Endometrial microvascular endothelial cells (primary cell): ENCODE measurements around the gene GADD45B. TPM values are rescaled to one million over a fixed set of nuclear protein-coding genes. Genes with fewer than 3 reads are reported as not detected.
"Not testable (repeated sequence)": the region's sequence is repeated elsewhere in the genome, so short reads cannot be mapped to it uniquely, and the experiment has no call there.

Source experiments
- in situ Hi-C: cut with HindIII; loops from 2 replicates; pipeline ENCODE4 v1.10.0; 2017; ENCODE audit warnings: low sequenced_read_pairs, low pct_unique_long_range_greater_than_20kb; ENCODE audit errors: inconsistent ontology term
- total RNA-seq: library from RNA; depleted of rRNA; stranded (reverse); fragments of >200 nt; gene quantifications from one replicate; pipeline ENCODE4 v1.2.3, GENCODE V29; 2015; ENCODE audit errors: inconsistent ontology term

The GADD45B gene
- total RNA-seq, 1 donor from 2014 or later: 45.3 TPM

DNA sequence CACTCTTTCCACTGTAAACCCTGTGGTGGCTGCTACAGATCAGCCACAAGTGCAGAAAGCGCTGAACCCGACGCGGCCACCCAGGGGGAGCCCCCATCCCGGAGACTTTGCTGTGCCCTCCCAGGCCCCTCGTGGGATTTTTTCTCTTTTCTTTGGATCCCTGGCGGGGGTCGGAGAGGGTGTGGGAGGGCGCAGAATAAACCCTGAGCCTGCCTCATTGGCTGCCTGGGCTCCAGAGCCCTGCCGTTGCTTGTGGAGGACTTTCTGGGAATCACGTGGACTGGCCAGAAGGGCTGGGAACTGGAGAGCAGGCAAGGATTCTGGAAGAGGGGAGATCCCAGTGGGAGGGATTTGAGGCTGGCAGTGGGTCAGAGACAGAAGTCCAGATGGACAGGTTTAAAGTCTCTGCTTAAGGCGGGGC is 24.9 kb downstream of the GADD45B start:
- in situ Hi-C loops: no loop called here

DNA sequence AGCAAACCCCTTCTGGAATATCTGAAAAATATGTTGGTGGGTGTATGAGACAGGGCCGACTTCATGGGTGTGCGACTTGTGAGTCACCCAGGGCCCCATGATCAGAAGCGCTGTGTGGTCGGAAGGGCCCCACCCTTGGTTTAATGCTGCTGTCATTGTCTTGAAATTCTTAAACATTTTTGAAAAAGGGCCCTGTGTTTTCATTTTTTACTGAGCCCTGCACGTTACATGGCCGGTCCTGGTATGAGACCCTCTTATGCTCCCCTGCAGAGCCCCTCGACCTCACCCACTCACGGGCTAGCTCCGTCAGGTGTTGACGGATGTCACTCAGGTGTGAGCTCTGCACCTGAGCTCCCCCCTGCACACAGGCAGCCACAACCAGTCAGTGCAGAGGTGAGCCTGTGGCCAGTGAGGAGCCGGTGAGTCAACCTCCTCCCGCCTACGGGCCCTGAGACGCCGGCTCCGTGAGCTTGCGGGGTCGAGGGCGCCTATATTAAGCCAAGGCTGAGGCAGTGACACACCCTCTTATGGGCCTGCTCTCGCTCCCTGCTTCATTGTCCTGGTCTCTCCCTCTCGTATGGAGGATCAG is 27.7 kb downstream of the GADD45B start:
- in situ Hi-C loops: no loop called here

DNA sequence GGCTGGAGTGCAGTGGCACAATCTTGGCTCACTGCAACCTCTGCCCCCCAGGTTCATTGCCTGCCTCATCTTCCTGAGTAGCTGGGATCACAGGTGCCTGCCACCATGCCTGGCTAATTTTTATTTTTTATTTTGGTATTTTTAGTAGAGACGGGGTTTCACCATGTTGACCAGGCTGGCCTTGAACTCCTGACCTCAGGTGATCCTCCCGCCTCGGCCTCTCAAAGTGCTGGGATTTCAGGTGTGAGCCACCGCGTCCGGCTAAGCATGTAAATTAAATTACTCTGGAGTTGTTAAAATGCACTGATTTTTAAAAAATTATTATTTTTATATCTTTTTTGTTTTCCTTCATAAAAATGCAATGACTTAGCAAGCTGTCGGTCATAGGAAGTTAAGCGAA is 30.7 kb downstream of the GADD45B start:
- in situ Hi-C loops: not testable (repeated sequence)

DNA sequence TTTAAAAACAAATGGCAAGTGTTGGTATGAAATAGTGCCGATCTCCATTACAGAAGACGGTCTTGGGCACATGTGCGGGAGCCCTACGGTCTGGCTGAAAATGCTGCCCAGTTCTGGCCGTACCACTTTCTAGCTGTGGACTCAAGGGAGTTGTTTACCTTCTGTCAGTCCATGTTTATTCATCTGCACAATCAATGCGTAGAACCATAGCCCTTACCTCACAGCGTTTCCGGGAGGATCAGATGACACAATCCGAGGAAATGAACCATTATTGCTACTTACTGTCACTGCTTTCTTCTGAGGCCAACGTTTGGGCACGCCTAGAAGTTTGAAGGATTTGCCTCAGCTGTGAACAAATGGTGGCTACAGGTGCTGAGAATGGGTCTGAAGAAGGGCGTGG is 31.2 kb downstream of the GADD45B start:
- in situ Hi-C loops: no loop called here

DNA sequence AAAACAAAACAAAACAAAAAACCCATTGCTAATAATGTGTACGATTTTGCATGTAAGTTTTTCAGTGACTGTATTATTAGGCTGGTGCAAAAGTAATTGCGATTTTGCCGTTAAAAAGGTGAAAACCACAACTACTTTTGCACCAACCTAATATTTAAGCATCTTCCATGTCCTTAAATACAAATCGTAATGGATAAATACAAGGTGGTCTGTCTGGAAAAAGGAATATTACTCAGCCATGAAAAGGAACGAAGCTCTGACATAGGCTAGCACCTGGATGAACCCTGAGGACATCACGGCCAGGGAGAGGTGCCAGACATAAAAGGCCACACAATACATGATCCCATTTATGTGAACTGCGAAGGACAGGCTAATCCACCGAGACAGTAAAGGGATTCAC is 33.2 kb downstream of the GADD45B start:
- in situ Hi-C loops: no loop called here

DNA sequence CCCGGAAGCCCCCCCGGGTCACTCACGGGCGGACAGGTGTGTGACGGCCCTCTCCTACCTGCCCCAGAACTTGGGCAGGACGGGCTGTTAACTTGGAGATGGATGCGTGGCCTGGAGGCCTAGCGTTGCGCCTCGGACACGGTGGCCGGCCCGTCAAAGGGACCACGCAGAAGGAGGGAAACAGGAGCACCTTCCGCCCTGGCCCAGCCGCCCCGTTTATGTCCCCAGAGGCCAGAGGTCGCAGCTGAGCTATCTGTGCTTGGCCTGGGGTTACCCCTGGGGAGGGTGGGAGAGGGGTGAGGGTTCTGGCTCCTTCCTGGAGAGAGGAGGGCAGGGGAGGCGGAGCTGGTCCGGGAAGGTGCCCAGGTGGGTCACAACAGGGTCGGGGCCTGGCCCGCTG is 35.6 kb downstream of the GADD45B start:
- in situ Hi-C loops: no loop called here

DNA sequence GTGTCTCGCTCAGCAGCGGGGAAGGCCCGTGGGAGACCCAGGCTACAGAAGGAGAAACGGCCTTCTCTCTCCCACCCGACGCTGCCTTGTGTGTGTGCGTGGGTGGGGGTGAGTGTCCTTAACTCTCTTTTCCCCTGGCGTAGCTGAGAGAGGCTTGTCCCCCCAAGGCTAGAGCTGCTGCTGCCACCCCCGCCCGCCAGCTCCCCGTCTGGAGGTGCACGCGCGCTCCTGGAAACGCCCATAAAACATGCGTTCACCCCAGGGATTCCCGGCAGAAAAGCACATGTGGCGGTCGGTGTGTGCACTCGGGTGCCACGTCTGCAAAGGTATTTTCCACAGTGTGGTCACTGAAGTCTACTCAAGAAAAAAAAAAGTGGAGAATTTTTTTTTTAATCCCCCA is 36.1 kb downstream of the GADD45B start:
- in situ Hi-C loops: no loop called here

DNA sequence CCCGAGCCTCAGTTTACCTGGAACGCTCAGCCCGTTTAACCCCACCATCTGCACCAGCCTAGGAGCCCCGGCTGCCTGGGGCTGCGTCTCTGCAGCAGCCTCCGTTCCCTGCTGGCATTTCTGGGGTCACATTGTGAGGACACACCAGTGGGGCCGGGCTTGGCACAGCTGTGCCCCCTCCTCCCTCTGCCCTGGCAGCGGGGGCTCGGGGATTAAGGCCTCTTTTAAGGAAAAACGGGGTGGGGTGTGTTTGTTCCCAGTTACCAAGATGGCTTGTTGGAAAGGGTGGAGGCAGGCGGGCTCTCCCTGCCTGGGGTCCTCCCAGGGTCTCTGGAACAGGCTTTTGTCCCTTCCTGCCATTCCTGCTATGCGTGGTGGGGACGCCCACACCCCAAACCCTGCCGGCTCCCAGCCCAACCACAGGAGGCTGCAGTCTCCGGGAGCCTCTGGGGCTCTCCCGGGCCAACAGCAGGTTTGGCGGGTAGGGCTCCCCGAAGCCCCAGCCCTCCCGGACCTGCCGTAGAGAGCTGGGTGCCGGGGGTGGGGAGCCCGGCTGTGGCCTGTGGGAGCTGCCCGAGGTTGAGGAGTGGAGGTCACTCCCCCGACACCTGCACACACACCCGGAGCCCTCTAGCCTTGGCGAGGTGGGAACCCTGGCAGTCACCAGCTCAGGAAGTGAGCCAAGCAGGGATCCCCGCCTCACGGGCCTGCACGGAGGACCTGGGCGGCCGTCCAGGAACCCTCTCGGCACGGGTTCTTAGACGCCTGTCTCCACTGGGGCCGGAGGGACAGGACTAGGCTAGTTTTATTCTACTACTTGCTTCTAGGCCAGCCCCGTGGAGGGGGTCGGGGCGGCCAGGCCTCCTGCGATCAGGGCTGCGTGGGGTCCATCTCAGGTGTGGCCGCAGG is 36.9 kb downstream of the GADD45B start:
- in situ Hi-C loops: no loop called here

DNA sequence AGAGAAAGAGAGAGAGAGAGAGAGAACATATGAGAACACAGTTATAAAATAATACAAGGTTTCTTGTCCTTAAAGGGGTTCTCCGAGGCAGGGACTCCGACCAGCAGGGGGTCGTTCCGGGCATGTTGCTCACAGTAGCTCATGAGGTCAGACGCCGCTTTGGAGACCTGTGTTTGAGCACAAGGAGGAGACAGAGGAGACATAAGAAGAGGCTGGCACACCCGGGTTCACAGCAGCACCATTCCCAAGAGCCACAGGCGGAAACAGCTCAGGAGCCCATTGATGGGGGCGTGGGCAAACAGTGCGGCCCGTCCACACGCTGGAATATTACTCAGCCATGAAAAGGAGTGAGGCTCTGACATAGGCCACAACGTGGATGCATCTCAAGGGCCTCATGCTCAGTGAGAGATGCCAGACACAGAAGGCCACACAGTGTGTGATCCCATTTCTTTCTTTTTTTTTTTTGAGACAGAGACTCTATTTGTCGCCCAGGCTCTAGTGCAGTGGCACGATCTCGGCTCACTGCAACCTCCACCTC is 39.1 kb downstream of the GADD45B start:
- in situ Hi-C loops: no loop called here

DNA sequence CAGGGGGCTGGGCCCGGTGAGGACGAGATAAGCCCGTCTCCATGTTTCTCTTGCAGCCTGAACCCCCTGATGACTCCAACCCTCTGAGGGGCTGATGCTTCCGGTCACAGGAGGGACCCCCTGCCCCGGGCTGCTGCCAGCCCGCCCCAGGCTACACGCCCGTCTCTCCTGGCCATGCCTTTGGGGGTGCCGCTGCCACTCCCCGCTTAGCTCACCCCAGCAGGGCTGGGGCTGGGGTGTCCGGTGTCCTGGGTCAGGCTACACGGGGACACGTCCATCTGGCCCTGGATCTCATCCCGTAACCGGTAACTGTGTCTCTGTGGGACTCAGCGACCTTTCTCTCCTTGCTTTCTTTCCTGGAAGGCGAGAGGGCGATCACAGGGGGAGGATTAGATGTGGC is 40.8 kb downstream of the GADD45B start:
- in situ Hi-C loops: no loop called here

DNA sequence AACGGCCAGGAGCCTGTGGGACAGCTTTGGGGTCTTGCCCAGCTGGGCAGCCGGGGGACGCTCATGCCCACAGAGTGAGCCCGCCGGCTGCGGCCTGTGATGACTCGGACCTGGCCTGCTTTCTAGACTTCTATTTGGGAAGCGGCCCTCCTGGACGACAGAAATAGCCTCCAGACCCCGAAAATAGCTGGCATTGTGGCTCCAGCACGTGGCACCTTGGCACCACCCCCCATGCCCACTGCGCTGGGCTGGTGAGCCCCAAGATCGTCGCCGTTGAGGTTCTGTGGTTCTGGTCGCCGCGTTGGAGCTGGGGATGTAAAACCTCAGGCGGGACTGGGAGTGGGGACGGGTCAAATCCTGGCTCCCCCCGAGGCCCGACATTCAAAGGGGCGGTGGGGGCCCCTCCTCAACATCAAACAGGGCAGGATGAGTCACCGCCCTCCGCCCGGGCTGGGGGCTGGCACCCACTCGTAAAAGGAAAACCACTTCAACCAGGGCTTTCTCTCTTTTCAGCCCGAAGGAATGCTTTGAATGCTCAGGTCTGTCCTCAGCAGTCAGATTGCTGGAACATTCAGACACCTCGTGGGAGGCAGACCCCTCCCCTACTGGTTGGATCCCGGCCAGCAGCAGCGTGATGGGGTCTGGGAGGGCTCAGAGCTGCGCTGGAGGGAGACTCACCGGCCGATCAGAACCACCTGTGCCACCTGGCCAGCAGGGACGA is 42.1 kb downstream of the GADD45B start:
- in situ Hi-C loops: no loop called here

DNA sequence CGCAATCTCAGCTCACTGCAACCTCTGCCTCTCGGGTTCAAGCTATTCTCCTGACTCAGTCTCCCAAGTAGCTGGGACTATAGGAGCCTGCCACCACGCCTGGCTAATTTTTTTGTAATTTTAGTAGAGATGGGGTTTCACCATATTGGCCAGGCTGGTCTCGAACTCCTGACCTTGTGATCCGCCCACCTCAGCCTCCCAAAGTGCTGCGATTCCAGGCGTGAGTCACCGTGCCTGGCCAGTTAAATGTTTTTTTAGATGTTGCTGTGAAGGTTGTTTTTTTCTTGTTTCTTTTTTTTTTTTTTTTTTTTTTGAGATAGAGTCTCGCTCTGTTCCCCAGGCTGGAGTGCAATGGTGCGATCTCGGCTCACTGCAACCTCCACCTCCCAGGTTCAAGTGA is 42.9 kb downstream of the GADD45B start:
- in situ Hi-C loops: not testable (repeated sequence)

DNA sequence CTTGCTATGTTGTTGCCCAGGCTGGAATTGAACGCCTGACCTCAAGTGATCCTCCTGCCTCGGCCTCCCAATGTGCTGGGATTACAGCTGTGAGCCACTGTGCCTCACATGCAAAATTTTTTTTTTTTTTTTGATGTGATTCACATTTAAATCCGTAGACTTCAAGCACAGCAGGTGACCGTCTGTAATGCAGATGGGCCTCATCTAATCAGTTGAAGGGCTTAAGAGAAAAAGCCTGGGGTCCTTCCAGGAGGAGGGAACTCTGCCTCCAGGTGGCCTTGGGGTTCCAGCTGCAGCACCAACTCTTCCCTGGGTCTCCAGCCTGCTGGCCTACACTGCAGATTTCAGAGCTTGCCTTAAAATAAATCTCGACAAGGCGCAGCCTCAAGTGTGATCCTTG is 43.6 kb downstream of the GADD45B start:
- in situ Hi-C loops: no loop called here

DNA sequence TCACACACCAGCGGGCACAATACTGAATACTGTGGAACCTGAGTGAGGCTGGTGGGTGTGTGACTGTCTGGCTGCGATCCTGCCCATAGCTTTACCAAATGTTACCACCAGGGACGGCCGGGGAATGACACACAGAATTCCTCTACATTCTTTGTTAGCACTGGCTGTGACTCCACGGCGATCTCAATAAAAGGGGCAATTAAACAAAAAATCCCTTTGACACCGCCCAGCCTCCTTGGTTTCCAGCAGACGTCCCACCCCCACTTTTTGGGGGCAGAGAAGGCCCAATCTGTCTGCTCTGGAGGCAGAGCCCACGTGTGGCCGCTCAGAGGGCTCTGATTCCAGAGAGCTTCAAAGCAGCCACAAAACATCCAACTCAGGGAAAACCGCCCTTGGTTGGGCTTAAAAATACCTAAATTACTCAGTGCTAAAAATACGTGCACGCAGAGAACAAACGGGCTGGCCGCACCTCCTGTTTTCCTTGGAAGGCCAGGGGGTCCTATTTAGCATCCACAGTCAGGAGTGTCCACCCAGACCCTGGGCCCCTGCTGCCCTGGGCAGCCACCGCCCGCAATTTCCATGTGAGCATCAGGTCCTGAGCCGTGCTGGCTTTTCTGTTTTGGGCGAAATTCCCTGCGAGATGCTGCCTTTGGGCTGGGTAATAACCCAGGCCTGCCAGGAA is 47.8 kb downstream of the GADD45B start:
- in situ Hi-C loops: no loop called here

DNA sequence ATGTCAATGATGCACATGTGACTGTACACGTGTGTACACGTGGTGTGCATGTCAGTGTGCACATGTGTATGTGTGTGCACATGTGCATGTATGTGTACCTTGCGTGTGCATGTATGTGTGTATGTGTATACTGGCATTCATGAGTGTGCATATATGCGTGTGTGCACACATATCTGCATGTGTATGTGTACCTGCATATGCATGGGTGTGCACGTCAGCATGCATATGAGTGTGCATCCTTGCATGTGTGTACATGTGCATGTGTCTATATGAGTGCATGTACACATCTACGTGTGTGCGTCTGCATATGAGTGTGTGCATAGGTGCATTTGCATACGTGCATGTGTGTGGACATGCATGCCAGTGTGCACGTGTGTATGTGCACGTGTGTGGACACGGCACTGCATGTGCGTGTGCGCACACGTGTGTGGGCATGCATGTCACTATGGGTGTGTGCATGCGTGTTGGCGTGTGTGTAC is 48.5 kb downstream of the GADD45B start:
- in situ Hi-C loops: no loop called here

DNA sequence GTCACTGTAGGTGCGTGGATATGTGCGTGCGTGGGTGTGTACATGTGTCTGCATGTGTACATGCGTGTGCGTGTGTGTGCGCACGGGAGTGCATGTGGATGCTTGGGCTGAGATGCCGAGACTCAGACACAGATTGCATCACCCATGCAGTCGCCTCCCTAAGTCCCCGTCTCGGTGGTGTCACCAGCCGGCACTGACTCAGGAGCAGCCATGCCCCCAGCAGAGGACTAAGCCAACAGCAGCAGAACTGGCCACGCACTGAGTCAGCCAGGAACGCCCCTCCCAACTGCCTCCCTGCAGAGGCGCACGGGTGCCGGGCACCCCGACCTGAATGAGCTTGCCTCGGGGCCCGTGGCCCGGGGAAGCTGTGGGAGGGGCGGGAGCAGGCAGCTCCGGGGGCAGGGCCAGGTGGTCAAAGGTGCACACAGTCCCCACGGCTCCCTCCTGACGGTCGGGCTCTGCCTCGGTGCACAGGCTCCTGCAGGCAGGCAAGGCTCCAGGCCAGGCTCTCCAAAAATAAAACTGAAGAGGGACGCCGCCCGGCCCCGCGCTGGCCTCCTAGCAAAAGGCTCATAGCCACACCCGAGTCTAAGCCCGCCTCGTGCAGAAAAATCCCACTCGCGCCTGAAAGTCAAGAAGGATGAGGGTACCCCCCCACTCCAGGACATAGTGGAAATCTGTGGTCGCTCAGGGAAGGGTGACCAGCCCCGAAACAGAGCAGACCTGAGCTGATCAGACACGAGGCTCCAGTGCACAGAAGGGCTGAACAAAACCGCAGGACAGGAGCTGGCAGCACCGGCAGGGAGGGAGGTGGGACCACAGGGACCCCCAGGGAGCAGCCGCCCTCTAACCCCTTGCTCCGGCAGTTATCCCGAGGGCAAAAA is 49.2 kb downstream of the GADD45B start:
- in situ Hi-C loops: no loop called here

DNA sequence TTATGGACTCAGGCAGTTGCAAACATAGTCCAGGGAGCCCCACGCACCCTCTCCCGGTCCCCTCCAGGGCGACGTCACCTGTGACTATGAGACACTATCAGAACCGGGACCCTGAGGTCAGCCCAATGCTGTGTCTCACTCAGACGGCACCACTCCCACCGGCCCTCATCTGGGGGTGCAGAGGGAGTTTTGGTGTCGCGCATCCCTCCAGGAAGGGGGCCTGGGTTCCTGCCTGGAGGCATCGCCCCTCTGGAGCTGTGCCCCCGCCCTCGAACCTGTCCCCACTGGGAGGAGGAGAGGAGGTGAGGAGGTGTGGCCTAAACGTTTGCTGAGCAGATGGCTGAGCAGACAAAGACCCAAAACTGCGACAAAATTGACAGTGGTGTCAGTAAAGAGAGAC is 51.2 kb downstream of the GADD45B start:
- in situ Hi-C loops: no loop called here

DNA sequence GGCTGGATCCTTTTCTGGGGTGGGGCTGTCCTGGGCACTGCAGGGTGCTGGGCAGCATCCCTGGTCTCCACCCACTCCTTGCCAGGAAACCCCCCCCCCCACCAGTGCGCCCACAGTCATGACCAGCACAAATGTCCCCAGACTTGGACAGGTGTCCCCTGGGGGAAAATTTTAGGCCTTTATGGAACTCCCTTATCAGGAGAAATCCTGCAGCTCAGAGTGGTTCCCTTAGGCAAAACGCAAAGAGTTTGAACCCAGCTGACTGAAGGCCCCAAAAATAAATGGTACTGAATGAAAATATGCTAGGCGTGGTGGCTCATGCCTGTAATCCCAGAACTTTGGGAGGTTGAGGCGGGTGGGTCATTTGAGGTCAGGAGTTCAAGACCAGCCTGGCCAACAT is 51.8 kb downstream of the GADD45B start:
- in situ Hi-C loops: no loop called here
